GM18507 (cell line): ENCODE measurements around the gene SEC61A1.

Experiments
- DNase-seq: peaks from one replicate; pipeline ENCODE4 v3.0.0; 2011; ENCODE audit warnings: low read depth; ENCODE audit not compliant: insufficient read length; ENCODE audit errors: extremely low spot score
- FAIRE-seq: peaks from 2 replicates; lab custom pipeline; 2011; peaks lifted over from hg19 to GRCh38; lab: Jason Lieb, UNC

Gene SEC61A1

DNA sequence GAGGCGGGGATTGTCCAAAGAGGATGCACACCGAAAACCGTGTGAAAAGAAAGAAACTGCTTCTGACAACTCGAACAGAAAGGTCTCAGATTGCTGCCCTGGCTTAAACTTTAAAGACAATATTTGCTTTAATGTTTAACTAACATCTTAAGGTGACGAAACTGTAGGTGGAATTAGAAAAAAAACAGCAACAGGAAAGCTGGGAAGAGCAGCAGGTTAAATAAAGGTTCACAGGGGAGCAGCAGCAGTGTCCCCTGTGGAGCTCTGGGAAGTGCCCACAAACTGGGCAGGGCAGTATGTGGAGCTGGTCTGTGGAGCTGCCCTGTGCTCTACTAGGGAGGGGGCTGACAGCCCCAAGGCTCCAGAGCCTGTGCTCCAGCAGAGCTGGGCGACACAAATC, 46.0 kb downstream of the SEC61A1 start:
- DNase-seq (no peak), FAIRE-seq (no peak)

DNA sequence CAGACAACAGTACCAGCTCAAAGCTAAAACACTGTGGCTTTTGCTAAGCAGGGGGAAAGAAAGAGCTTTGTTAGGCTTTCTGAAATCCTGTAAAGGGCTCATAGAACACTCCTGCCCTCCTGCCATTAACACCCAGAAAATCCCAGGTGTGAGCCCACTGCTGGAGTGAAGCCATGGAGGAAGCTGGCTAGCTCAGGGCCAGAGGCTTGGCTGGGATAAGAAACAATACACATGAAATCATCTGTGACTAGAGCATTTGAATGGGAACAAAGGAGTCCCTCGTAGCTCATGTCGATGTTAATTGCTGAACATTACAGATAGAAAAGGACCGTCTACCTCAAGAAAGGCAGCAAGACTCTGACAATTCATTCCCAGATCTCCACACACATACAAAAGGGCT, 47.9 kb downstream of the SEC61A1 start:
- FAIRE-seq = no peak
- DNase-seq = no peak

DNA sequence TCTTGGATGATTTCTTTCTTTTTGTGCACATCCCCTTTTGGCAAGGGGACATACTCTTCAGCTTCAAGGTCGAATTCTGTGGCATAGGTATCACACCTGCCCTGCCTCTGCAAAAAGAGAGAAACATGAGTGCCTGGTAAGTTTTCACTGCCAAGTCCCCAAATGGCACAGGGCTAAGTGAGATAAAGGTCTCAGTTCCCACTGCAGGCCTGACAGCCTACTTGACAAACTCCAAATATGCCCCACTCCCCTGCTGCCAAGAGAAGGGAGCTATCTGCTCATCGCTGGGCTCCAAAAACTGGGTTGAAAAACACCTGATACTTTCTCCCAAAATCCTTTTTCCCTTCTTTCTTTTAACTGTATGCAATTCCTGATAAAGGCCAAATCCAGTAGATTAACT, 48.4 kb downstream of the SEC61A1 start:
- DNase-seq (no peak), FAIRE-seq (no peak)

DNA sequence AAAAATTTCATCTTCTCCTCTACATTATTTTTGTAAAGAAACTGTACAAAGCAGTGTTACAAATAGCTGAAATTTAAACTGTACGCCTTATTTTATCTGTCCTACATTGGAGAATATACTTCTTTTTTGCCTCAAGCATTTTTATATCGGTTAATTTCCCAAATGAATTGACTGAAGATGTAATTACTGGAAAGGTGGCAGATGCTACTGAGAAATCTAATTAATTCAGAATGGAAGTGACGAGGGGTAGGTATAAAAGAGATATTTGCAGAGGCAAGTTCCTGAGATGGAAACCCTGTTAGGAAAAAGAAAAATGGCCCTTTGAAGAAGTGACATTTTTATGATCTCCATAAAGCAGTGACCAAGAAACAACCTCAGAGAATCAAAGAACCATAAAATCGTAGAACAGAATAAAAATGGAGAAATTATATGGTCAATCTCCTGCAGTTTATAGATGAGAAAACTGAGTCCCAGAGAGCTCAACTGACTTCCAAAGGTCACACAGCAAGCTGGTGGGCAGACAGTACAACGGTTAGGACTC, 51.0 kb downstream of the SEC61A1 start:
- FAIRE-seq (no peak), DNase-seq (no peak)

DNA sequence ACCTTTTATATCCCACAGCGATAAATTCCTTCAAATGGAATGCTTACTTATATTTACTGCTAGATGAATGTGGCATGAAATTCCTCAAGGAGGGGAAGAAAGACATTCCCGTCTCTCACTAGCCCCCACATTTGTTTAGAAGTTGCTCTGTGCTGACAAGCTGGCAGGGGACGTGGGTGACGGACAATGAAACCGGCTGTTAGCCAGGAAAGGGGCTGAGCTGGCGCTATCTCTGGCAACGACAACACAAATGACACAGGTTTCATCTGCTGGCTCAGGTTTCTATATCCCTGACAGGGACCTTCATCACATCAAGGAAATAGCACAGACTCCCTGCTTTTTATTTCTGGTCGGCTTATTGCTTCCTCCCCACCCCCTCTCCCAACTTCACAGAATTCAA, 55.6 kb downstream of the SEC61A1 start:
- DNase-seq (no peak), FAIRE-seq (no peak)

DNA sequence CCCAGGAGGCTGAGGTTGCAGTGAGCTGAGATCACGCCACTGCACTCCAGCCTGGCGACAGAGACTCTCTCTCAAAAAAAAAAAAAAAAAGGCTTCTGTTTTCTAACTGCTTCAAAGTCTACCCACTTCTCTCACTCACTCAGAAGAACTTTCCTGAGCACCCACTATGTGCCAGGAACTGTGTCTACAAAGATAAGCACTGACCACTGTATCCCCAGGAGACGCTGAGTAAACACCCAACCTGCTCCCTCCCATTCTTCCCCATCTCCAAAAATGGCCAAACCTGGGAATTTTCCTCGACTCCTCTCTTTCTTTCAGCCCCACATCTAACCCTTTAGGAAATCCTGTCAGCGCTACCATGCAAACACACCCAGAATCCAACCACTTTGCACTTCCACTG, 58.9 kb downstream of the SEC61A1 start:
- DNase-seq = no peak
- no peak for FAIRE-seq

DNA sequence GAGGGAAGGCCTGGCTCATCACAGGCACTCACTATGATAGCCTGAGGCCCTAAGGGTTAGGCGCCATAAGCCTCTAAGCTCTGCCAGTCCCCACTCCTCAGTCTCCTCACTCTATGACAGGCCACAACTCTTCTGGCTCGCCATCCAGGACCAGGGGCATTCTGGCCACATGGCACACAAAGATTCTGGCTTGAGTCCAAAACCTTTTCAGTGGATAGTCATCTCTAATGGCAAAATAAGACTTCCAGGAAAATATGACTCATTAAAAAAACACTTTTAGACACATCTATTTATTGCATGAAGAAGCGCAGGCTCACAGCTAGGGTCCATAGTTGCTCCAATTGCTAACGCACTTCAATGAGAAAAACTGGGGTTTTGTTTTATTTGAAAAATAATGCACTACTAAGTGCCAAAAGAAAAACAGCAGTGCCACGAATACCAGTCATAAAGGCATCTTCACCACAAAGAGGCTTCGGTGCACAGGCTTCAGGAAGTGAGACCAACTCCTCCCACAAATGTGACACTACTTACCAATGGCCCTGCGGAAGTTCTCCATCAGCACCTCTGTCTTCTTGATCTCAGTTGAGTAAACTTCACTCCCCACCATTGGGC, 60.2 kb downstream of the SEC61A1 start:
- DNase-seq (no peak), FAIRE-seq (peak; percentile 81)

DNA sequence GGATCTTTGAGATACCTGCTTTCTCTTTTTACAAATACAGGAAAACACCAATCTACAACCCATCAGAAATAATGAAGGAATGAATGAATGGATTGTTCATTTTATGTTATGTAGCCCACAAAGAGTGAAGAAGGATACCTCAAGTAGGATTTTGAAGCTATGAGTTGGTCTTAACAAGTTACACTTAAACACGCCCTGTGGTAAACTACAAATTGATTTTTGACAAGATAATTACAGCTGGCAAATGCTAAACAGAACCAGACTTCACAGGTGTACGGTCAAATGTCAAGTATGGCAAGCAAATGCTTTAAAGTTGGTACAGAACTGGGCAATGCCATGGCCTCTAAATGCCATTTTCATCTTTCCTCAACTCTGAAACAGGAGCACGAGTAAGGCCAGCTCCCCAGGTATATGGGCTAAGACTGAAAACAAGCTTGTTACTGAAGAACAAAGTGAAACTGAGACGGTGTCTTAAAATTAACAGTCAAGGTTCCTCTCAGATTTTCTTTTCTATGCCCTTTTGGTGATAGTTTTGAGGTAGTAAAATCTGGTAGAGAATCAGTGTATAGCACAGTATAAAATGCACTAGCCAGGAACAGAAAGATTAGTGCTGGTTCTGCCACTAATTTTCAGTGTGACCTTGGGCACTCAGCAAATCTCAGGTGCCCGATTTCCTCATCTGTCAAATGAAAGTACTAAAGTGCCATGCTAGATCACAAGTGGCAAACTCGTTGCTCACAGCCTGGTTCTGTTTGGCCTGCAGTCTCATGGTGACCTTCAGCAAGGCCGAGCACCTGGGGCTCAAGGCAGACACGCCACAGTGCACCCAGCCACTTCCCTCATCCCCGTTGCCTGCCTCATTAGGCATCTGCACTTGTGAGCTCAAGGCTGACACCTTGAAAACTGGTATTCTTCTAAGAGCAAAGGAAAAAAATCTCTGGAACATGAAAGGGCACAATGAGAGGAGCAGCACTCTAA, 61.9 kb downstream of the SEC61A1 start:
- no peak for DNase-seq
- peak; percentile 71 for FAIRE-seq
